Activated CD4-positive, alpha-beta memory T cell treated with anti-CD3 and anti-CD28 coated beads, Interleukin-2, amount 10 ng/mL, durations not matched to agents 7 days and 5 days (primary cell): ENCODE data around the gene GOLGA3. TPM values are rescaled to one million over a fixed set of nuclear protein-coding genes. Genes with fewer than 3 reads are reported as not detected.

Experiments
- CTCF ChIA-PET: fragments of 350-600 bp; sonication (Branson Sonifier 250); formaldehyde crosslinking; loops from one replicate; lab custom pipeline; 2021; ENCODE audit warnings: antibody characterized with exemption, inconsistent platforms; lab: Charles Lee
- POLR2A ChIA-PET: fragments of 350-600 bp; sonication (Branson Sonifier 250); formaldehyde crosslinking; loops from one replicate; lab custom pipeline; 2021; ENCODE audit warnings: antibody characterized with exemption; lab: Charles Lee
- DNase-seq: peaks from one replicate; pipeline ENCODE4 v3.0.0-alpha.2; 2020
- H3K27ac Mint-ChIP-seq: one replicate; pipeline ENCODE4 v1.8.0; 2021; ENCODE audit warnings: mild to moderate bottlenecking, mixed read lengths
- H3K27me3 Mint-ChIP-seq: one replicate; pipeline ENCODE4 v1.8.0; 2021; ENCODE audit warnings: mixed read lengths
- H3K36me3 Mint-ChIP-seq: one replicate; pipeline ENCODE4 v1.8.0; 2021; ENCODE audit warnings: low read depth, mixed read lengths
- H3K4me1 Mint-ChIP-seq: one replicate; pipeline ENCODE4 v1.8.0; 2021; ENCODE audit warnings: mixed read lengths
- H3K4me3 Mint-ChIP-seq: one replicate; pipeline ENCODE4 v1.8.0; 2021; ENCODE audit warnings: mild to moderate bottlenecking, mixed read lengths
- H3K9me3 Mint-ChIP-seq: one replicate; pipeline ENCODE4 v1.8.0; 2021; ENCODE audit warnings: mixed read lengths
- total RNA-seq, 2 experiments: library from RNA; stranded (reverse); gene quantifications; one replicate each; pipeline ENCODE4 v1.2.3, GENCODE V29; 2021

Gene GOLGA3
- total RNA-seq, 2 experiments from 2014 or later = 46.2 to 46.5 TPM

DNA sequence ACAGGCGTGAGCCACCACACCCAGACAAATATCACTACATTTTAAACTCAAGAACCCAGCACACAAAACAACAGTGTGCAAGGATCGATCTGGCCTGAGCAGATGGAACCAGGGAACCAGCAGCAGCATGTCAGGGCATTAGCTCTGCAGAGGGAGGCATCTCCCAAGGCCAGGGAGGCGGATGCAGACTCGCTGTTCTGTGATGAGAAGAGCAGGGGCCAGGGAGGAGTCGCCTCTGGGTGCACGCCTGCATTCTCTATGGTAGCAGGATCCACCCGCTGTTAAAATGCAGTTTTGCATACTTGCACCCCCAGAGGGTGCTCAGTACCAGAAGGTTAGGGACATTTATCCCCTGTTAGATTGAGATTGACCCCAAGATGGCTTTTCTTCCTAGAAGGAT is 100.2 kb downstream of the GOLGA3 start:
- H3K27me3 Mint-ChIP-seq = no peaks in the 10 kb centered on the region
- CTCF ChIA-PET = no interaction called here
- no peak overlapping the region for H3K27ac Mint-ChIP-seq
- peaks cover 88% of the 10 kb centered on the region for H3K36me3 Mint-ChIP-seq
- POLR2A ChIA-PET = no interaction called here
- H3K4me3 Mint-ChIP-seq = no peak overlapping the region
- no peaks in the 10 kb centered on the region for H3K9me3 Mint-ChIP-seq
- no peaks in the 10 kb centered on the region for H3K4me1 Mint-ChIP-seq
- no peak for DNase-seq

DNA sequence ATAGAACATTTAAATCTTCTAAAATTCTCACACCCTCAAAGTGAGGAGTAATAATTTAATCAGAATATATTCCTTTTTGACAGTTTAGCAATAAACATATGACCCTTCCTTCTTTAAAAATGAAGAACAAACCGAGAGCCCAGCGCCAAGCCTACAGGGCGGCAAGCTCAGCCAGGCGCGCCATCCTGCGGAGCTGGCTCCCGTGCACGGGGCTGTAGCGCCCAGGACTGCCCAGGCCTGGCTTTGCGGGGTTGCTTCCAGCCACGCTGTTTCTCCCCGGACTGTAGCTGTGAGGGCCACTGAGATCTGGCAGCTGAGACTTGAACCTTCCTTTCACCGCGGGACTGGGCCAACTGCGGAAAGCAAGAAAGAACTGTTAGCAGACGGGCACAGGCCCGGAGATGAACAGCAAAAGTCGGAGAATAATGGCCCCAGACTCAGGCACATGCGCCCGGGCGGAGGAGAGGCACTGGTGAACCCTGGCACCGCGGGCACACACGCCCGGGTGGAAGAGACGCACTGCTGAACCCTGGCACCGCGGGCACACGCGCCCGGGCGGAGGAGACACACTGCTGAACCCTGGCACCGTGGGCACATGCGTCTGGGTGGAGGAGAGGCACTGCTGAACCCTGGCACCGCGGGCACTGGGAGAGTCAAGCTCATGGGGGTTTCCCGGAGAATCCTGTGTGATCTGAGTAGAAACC is 101.4 kb downstream of the GOLGA3 start:
- Mint-ChIP-seq H3K36me3 (peaks cover 82% of the 10 kb centered on the region), H3K9me3 (no peaks in the 10 kb centered on the region), H3K27me3 (no peaks in the 10 kb centered on the region), H3K4me3 (no peak overlapping the region), H3K27ac (no peak overlapping the region), H3K4me1 (no peaks in the 10 kb centered on the region)
- no peak for DNase-seq
- POLR2A ChIA-PET = no interaction called here
- CTCF ChIA-PET = no interaction called here

DNA sequence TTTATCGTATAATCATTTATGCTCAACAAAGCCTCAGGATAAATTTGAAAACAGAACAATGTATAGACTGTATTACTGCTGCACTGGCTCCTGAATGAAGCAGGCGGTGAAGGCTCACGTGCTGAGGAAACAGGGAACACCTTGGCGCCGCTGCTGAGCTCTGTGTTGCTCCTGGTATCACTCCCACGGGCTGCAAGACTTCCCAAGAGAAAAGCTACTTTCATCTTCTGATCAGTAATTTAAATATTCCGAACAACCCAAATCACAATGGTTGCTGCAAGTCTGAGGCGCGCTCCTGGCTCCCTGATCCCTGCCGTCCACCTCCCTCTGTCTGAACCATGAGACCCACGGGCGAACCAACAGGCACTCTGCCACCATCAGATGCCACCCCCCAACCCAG is 102.3 kb downstream of the GOLGA3 start:
- CTCF ChIA-PET = no interaction called here
- no peaks in the 10 kb centered on the region for H3K27me3 Mint-ChIP-seq
- POLR2A ChIA-PET = no interaction called here
- no peak overlapping the region for H3K4me3 Mint-ChIP-seq
- H3K27ac Mint-ChIP-seq = no peak overlapping the region
- peaks cover 79% of the 10 kb centered on the region for H3K36me3 Mint-ChIP-seq
- no peaks in the 10 kb centered on the region for H3K4me1 Mint-ChIP-seq
- no peaks in the 10 kb centered on the region for H3K9me3 Mint-ChIP-seq
- DNase-seq = no peak

DNA sequence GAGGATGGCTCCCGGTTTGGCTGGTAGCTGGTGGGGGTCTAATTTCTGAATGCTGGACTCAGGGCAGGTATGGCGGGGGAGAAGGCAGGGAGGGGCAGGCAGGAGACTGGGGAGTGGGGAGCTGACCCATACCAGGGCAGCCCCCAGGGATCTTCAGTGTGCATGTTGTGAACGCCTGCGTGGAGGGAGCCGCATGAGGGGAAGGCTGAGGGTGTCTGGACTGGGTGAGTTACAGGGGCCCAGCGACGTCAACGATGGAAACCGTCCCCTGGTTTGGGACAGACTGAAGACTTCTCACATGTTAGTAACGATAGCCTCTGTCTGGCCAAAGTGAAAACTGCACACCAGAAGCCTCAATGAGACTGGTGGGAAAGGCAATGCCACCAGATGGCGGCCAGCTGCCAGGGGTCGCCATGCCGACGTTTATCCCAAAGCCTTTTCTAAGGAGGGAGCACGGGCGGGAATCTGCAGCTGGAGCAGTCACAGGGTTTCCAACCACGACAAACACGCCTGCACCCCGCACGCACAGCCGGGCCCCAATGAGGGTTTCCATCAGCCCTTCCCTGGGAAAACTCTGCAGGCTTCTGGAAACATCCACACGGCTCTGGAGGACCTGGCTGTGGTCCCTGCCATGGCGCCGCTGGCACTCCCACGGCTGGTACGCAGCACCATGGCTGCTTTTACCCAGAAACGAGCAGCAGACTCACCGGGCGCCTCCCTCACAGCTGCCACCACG is 104.0 kb downstream of the GOLGA3 start:
- Mint-ChIP-seq H3K4me1 (no peaks in the 10 kb centered on the region), H3K9me3 (no peaks in the 10 kb centered on the region), H3K27me3 (no peaks in the 10 kb centered on the region), H3K27ac (no peak overlapping the region), H3K4me3 (no peak overlapping the region), H3K36me3 (peaks cover 73% of the 10 kb centered on the region)
- no peak for DNase-seq
- ChIA-PET CTCF (no interaction called here), POLR2A (no interaction called here)

DNA sequence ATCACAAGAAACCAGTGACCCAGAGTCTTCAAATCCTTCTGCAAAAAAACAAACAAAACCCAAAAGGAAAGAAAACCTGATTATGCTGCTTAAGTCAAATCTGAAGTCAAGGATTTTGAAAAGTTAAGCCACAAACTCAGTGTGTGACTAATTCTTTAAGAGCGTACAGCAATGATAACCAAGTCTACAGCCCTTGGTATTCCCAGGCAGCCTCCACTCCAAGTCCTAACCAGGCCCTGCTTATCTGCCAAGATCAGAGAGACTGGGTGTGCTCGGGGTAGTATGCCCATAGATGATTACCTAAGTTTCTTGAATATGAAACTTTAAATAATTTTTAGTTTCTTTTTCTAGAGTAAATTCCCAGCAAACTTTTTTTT is 104.9 kb downstream of the GOLGA3 start:
- POLR2A ChIA-PET = no interaction called here
- H3K4me3 Mint-ChIP-seq = no peak overlapping the region
- H3K27ac Mint-ChIP-seq = no peak overlapping the region
- CTCF ChIA-PET = no interaction called here
- H3K9me3 Mint-ChIP-seq = no peaks in the 10 kb centered on the region
- no peaks in the 10 kb centered on the region for H3K4me1 Mint-ChIP-seq
- H3K27me3 Mint-ChIP-seq = no peaks in the 10 kb centered on the region
- no peak for DNase-seq
- peaks cover 77% of the 10 kb centered on the region for H3K36me3 Mint-ChIP-seq

DNA sequence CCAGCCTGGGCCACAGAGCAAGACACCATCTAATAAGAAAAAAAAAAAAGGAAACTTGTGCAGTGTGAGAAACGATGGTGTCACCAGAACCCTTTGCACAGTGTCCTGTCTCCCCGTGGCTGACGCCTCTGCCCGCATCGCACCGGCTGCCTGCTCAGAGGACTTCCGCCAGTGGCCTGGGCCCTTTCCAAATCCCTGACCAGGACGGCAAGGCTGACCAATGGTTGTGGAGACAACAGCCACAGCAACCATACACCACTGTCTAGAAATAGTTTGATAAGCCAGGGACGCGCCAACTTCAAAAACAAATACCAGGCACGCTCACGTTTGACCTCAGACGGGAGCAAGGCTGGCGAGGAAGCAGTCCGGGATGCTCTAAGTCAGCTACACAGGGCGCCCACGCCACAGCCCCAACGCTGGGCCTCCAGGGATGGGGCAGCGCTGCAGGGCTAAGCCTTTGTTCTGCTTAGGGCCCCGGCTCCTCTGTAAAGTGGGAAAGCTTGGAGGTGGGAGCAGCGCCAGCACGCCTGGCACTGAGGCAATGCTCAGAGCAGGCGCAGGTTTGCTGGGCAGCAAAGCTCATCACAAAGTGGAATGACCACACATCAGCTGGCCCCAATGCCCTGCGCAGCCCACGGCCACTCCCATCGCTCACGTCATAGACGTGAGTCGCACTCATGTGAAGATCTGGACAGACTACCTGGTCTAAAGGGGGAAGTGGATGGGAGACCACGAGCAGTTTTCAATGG is 105.5 kb downstream of the GOLGA3 start:
- no peak overlapping the region for H3K4me3 Mint-ChIP-seq
- H3K36me3 Mint-ChIP-seq = peaks cover 74% of the 10 kb centered on the region
- CTCF ChIA-PET = no interaction called here
- H3K27ac Mint-ChIP-seq = no peak overlapping the region
- no peaks in the 10 kb centered on the region for H3K9me3 Mint-ChIP-seq
- DNase-seq = no peak
- POLR2A ChIA-PET = no interaction called here
- H3K27me3 Mint-ChIP-seq = no peaks in the 10 kb centered on the region
- H3K4me1 Mint-ChIP-seq = no peaks in the 10 kb centered on the region

DNA sequence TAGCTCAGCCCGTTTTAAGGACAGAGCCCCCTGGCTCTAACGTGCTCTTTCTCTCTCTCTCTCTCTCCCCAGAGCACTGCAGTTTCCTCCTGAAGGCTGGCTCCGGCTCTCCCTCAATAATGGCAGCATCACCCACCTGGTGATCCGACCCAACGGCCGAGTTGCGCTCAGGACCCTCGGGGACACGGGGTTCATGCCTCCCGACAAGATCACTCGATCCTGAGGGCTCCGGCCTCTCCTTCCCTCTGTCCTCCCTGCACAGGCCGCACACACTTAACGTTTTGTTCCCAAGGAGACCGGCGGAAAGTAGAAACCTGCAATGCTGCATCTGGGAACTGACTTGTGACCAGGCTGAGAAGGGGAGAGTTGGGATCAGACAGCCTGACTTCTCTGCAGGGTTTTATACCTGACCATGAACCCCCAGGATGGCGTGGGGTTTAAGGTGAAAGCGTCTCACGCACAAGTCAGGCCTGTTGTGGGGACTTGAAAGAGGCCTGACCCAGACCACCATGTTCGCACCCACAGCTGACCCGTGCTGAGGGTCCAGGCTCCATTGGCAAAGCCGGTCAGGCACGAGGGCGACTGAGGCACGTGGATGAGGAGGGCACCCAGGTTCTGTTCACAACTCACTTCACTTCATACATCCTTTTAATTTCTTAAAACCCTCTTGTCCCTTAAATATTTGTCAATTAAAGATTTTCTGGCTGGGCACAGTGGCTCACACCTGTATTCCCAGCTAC is 107.9 kb downstream of the GOLGA3 start:
- Mint-ChIP-seq H3K36me3 (peaks cover 64% of the 10 kb centered on the region), H3K4me1 (no peaks in the 10 kb centered on the region), H3K9me3 (no peaks in the 10 kb centered on the region), H3K4me3 (no peak overlapping the region), H3K27ac (no peak overlapping the region), H3K27me3 (no peaks in the 10 kb centered on the region)
- DNase-seq = no peak
- ChIA-PET POLR2A (no interaction called here), CTCF (no interaction called here)

DNA sequence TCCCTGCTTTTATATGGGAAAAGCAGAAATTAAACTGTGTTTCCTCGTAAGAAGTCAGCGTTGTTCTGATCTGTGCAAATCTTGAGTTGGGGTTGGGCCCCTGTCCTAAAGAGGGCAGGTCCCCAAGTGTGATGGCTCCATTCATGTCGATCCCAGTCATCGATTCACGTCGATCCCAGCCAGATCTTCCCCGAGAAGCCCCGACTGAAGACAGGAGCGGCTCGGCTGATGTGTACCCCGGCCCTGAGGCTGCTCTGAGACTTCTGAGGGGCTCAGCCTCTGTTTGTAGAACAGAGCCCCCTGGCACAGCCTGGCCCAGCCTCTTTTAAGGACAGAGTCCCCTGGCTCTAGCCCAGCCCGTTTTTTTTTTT is 108.7 kb downstream of the GOLGA3 start:
- H3K4me3 Mint-ChIP-seq = no peak overlapping the region
- CTCF ChIA-PET = no interaction called here
- no peaks in the 10 kb centered on the region for H3K4me1 Mint-ChIP-seq
- POLR2A ChIA-PET = no interaction called here
- H3K36me3 Mint-ChIP-seq = peaks cover 56% of the 10 kb centered on the region
- DNase-seq = no peak
- no peak overlapping the region for H3K27ac Mint-ChIP-seq
- no peaks in the 10 kb centered on the region for H3K9me3 Mint-ChIP-seq
- no peaks in the 10 kb centered on the region for H3K27me3 Mint-ChIP-seq

DNA sequence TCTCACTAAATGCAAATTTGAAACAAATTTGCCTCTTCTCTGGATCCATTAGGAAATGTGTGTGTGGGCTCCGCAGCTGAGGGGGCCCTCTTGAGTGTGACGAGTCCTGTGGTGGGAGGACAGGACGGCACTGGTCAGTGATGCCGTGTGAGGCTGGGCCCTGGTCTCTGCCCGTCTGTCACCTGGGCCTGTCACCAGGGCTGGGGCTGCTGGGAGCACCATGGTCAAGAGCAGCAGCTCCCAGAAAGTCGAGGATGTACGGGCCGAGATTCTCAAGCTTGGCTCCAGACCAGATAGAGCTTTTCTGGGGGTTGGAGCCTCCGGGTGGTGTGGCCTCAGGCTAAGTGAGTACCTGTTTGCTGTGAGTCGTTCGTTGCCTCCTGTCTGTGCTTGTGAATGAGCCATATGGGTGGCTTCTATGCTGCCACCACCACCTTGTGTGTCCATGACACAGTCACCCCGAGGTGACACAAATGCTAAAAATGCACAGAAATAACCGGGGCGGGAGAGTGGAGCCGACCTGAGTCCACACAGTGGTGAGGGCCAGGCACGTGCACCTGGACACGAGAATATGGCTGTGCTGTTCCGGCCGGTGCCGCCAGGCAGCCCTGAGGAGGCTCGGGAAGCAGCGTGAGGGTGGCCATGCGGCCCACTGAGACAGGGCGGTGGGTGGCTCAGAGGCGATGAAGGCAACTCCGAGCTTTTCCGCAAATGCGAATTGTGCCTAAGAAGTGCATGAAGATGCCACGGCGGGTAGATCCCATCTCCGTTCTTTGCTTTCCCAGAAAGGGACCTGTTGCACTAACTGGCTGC is 109.3 kb downstream of the GOLGA3 start:
- H3K27ac Mint-ChIP-seq = no peak overlapping the region
- no peak overlapping the region for H3K4me3 Mint-ChIP-seq
- H3K9me3 Mint-ChIP-seq = no peaks in the 10 kb centered on the region
- peaks cover 3% of the 10 kb centered on the region for H3K4me1 Mint-ChIP-seq
- POLR2A ChIA-PET = no interaction called here
- H3K27me3 Mint-ChIP-seq = no peaks in the 10 kb centered on the region
- H3K36me3 Mint-ChIP-seq = peaks cover 56% of the 10 kb centered on the region
- CTCF ChIA-PET = no interaction called here
- DNase-seq = no peak

Other genes starting within 250 kb of the GOLGA3 start
- gene LRCOL1, start 218.3 kb downstream of the GOLGA3 start, total RNA-seq = not detected
- not detected for gene P2RX2, start 210.1 kb downstream of the GOLGA3 start, total RNA-seq
- 100 to 1,000 TPM; 108 to 117 TPM for gene POLE, start 141.5 kb downstream of the GOLGA3 start, total RNA-seq
- 10 to 100 TPM; 24.5 to 24.9 TPM for gene PXMP2, start 141.3 kb downstream of the GOLGA3 start, total RNA-seq
- 10 to 100 TPM; 32.5 to 35.1 TPM for gene PGAM5, start 118.0 kb downstream of the GOLGA3 start, total RNA-seq
- 10 to 100 TPM; 88.6 to 89.3 TPM for gene ANKLE2, start 67.0 kb downstream of the GOLGA3 start, total RNA-seq
- 10 to 100 TPM; 78.7 to 78.8 TPM for gene CHFR, start 58.7 kb upstream of the GOLGA3 start, total RNA-seq
- gene ZNF605, start 127.4 kb upstream of the GOLGA3 start, total RNA-seq = 1 to 10 TPM; 7.2 to 7.9 TPM
- gene ZNF26, start 157.5 kb upstream of the GOLGA3 start, total RNA-seq = 10 to 100 TPM; 15.2 to 15.5 TPM
- gene ZNF84, start 208.6 kb upstream of the GOLGA3 start, total RNA-seq = 10 to 100 TPM; 17.4 to 17.5 TPM